NCI-H748 treated with DMSO at 0.1 percent for 48 hours (cell line): Measurements from ENCODE around the gene PTPRN2.
A peak's percentile ranks its signal among the peaks of the same experiment; 100 is the strongest.
"Not testable (repeated sequence)": the region's sequence is repeated elsewhere in the genome, so short reads cannot be mapped to it uniquely, and the experiment has no call there.

ENCODE experiments used
- DNase-seq: peaks from one replicate; lab custom pipeline; 2025; lab: John Stamatoyannopoulos, UW

PTPRN2 gene

GRCh38 chr7:158443688-158444483, 143.7 kb downstream of the PTPRN2 start:
- DNase-seq, result no peak

GRCh38 chr7:158443014-158443687, 144.5 kb downstream of the PTPRN2 start:
- DNase-seq, result no peak

GRCh38 chr7:158442260-158442659, 145.4 kb downstream of the PTPRN2 start:
- no peak for DNase-seq

DNA sequence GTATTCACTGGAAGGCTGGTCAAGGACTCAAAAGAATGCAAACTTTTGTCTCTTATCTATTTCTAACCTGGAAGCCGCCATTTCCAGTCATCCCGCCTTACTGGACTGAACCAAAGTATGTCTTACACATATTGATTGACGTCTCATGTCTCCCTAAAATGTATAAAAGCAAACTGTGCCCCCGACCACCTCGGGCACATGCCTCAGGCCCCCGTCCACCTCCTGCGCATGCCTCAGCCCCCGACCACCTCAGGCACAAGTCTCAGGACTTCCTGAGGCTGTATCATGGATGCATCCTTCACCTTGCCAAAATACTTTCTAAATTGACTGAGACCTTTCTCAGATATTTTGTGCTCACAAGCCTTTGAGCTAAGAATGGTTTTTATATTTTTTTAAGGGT, 148.6 kb downstream of the PTPRN2 start:
- no peak for DNase-seq

DNA sequence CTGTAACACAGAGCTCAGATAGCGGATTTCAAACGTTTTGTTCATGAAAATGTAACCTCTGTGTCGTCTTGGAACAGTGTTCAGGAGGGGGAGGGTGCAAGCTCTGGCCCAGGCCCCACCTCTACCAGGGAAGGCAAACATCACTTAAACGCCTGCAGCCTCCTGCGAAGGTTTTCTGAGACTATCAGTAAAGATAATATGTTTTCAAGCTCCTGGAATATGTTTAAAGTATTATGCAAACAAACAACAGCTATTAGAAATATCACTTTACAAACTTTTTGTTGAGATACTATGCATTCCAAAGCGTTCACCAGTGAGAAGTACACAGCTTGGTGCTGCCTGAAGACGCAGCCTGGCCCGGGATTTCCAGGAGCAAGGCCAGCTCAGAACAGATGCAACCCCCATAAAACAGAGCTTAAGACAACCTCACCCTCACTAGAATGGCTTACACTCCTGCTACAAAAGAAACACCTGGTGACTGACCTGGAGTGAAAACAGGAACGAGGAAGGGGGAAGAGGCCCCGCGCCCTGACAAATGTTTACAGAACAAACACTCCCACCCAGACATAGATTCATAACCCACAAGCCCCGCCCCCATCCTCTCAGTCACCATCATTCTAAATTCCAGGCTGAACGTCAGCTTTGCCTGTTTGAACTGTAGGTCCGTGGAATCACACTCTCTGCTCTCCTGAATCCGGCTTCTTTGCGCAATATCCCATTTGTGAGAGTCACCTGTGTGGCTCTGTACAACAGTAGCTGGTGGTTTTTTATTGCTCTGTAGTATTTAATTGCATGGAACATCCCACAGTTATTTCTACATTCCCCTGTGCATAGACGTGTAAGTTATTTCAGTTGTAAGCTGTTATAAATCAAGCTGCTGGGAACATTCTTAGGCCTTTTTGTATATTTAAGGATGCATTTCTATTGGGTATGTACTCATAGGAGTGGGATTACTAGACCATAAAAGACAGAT, 155.0 kb downstream of the PTPRN2 start:
- peak; percentile 97 for DNase-seq

DNA sequence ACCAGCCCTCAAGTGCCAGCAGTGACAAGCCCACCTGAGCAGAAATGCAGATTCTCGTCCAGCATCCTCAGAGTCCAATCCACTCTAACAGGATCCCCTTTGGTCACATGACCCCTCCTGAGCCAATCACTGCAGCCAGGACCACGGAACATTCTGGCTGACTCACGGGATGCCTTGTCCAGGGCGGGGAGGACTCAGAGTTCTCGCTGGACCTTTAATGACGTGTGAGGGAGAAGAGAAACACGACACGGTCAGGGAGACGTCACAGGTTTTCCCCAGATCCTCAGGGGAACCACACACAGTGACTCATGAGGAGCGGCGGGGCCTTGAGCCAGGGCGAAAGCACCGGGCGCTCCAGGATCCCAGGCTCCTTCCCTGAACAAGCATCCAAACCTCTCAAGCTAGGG, 155.7 kb downstream of the PTPRN2 start:
- no peak for DNase-seq

DNA sequence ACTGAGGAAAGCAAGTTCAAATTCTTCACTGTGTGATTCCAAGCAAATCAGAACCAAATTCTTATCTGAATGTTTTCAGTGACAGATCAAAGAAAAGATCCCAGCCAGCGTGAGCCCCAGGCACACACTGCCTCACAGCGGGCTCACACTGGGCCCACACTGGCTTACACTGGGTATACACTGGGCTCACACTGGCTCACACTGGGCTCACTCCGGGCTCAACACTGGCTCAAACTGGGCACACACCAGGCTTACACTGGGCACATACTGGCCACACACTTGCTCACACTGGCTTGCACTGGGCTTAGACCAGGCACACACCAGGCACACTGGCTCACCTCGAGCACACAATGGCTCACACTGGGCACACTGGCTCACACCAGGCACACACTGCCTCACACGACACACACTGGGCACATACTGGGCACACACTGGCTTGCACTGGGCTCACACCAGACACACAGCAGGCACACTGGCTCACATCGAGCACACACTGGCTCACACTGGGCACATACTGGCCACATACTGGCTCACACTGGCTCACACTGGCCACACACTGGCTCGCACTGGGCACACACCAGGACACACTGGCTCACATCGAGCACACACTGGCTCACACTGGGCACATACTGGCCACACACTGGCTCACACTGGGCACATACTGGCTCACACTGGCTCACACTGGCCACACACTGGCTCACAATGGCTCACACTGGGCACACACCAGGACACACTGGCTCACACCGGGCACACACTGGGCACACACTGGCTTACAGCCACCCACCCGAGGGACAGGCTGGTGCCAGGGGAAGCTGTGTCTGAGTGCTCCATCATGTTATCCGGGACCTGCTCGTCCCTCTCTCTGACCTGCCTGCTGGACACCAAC, 156.3 kb downstream of the PTPRN2 start:
- DNase-seq, result no peak

- DNase-seq, result no peak
Measured at GRCh38 chr7:158430308-158431034, 157.2 kb downstream of the PTPRN2 start.

DNA sequence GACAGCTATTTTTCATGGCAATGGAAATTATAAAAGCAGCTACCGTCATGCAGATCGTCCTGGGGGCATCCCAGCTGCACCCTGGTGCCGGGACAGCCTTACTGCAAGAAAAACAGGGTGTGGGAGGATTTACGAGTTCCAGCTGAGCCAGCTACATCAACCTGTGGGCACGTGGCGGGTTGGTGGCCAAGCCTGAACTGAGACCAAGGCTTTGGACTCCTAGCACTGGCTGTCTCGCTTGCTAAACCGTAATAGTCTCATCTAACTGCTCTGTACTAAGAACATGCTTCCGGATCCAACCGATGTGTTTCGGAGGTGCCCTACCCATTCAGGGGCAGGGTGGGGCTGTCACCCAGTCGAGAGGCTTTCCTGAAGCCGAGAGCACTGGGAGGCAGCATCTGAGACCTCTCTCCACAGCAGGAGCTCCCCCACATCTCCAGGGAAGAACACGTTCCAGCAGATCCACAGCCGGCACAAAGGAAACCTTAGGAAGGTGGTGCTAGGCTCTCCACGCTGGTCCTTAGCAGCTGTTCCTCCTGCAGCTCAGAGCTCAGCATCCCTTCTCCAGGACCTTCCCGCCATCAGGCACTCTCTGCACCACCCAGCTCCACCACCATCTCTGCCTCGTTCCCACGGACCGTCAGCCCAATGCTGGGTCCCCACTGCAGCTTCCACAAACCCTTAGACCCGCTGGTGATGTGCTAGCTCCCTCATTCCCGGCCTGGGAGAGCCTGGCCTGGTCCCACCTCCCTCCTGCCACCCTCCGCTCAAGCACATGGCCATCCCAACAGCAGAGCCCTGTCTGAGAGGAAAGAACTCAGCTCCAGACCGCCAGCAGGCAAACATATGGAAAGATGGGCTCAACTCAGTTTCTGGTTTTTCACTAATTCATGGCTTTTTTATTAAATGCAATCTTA, 158.5 kb downstream of the PTPRN2 start:
- DNase-seq, result no peak

- DNase-seq, result no peak
Measured at GRCh38 chr7:158428131-158428836, 159.3 kb downstream of the PTPRN2 start.

DNA sequence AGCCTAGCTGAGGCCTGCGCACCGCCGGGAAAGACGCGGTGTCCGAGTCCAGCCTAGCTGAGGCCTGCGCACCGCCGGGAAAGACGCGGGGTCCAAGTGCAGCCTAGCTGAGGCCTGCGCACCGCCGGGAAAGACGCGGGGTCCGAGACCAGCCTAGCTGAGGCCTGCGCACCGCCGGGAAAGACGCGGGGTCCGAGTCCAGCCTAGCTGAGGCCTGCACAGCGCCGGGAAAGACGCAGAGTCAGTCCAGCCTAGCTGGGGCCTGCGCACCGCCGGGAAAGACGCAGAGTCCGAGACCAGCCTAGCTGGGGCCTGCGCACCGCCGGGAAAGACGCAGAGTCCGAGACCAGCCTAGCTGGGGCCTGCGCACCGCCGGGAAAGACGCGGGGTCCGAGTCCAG, 161.9 kb downstream of the PTPRN2 start:
- DNase-seq, result not testable (repeated sequence)

GRCh38 chr7:158424531-158424930, 163.1 kb downstream of the PTPRN2 start:
- no peak for DNase-seq

DNA sequence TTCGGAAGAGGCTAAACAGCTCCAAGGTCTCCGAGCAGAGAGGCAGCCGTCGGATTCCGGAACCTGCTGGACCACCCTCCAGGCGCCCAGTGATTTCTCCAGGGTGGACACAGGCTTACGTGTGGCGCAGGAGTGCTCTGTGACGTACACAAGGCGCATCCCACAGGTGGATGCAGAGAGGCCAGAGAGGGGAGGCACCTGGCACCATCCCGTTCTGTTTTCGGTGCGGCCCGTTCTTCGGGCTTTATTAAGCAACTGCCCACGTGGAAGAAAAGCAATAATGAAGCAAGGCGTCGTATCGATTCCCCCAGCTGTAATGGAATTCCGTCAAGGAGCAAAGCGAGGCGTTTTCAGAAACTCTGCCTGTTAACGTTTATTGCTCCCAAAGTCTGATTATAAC, 163.6 kb downstream of the PTPRN2 start:
- no peak for DNase-seq

- no peak for DNase-seq
Measured at GRCh38 chr7:158422887-158423560, 164.6 kb downstream of the PTPRN2 start.

- DNase-seq, result no peak
Measured at GRCh38 chr7:158422196-158422886, 165.3 kb downstream of the PTPRN2 start.

DNA sequence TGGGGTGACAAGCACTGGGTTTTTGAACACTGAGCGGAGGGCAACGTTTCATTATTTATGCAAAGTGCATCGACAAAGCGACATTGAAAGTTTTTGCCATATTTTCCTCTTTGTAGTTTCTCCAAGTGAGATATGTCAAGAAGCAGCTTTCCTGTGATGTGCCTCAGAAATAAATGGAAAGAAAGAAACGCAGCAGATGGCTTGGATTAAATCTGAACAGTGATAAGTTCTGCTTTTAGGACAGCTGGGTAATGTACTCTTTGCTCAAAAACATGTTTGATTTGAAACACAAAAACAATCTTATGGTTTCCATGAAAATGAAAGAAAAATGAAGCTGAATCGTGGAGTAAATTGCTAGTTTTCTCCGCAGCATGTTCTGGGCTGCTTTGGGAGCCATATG, 166.3 kb downstream of the PTPRN2 start:
- DNase-seq, result no peak

GRCh38 chr7:158420591-158421340, 166.9 kb downstream of the PTPRN2 start:
- DNase-seq, result no peak
